ENCODE data around the gene DOLPP1. TPM values are rescaled to one million over a fixed set of nuclear protein-coding genes. Genes with fewer than 3 reads are reported as not detected.

Gene DOLPP1
- total RNA-seq, 2 experiments from 2014 or later: 22.5 to 27.0 TPM

- ChIA-PET POLR2A (interaction anchor here (0.5 kb wide), 1 partner anchor 8 kb away, joined by 4 read pairs; no protein-coding TSS in a partner anchor), CTCF (interaction anchor here (0.6 to 2.2 kb wide), 5 partner anchors 13 to 371 kb away, joined by 3 to 6 read pairs (median 5); no protein-coding TSS in a partner anchor)
Observed at GRCh38 chr9:129125478-129125877, 44.6 kb downstream of the DOLPP1 start.

GRCh38 chr9:129126749-129127618 lies 46.1 kb downstream of the DOLPP1 start:
- POLR2A ChIA-PET: no interaction called here
- CTCF ChIA-PET: interaction anchor here (1.3 to 1.7 kb wide), 3 partner anchors 12 to 47 kb away, joined by 4 to 6 read pairs (median 5); no protein-coding TSS in a partner anchor

- ChIA-PET CTCF (interaction anchor here (1.9 kb wide), 1 partner anchor 10 kb away, joined by 11 read pairs; no protein-coding TSS in a partner anchor), POLR2A (no interaction called here)
Observed at GRCh38 chr9:129128689-129129088, 47.8 kb downstream of the DOLPP1 start.

- ChIA-PET POLR2A (interaction anchor here (0.6 to 0.7 kb wide), 2 partner anchors 10 to 935 kb away, joined by 5 to 7 read pairs; no protein-coding TSS in a partner anchor), CTCF (interaction anchor here (0.9 to 2.7 kb wide), 10 partner anchors 7 to 509 kb away, joined by 3 to 23 read pairs (median 4); partner anchors contain the start of gene NTMT1)
Observed at GRCh38 chr9:129130271-129130670, 49.4 kb downstream of the DOLPP1 start.

GRCh38 chr9:129130791-129131190 lies 49.9 kb downstream of the DOLPP1 start:
- POLR2A ChIA-PET: no interaction called here

GRCh38 chr9:129131300-129132145 lies 50.6 kb downstream of the DOLPP1 start:
- ChIA-PET POLR2A (interaction anchor here (0.6 to 1.0 kb wide), 3 partner anchors 11 to 480 kb away, joined by 3 read pairs; no protein-coding TSS in a partner anchor), CTCF (interaction anchor here (0.6 to 2.7 kb wide), 33 partner anchors 9 to 607 kb away, joined by 3 to 23 read pairs (median 4); partner anchors contain the start of genes DOLPP1 and NTMT1)

More at GRCh38 chr9:129130791-129131190, 49.9 kb downstream of the DOLPP1 start:
- CTCF ChIA-PET: interaction anchor here (0.9 to 2.7 kb wide), 15 partner anchors 8 to 508 kb away, joined by 3 to 23 read pairs (median 5); partner anchors contain the start of gene NTMT1

- POLR2A ChIA-PET: no interaction called here
Observed at GRCh38 chr9:129133082-129133481, 52.2 kb downstream of the DOLPP1 start.

GRCh38 chr9:129135476-129135875 lies 54.6 kb downstream of the DOLPP1 start:
- CTCF ChIA-PET: no interaction called here
- POLR2A ChIA-PET: no interaction called here

More at GRCh38 chr9:129133082-129133481, 52.2 kb downstream of the DOLPP1 start:
- CTCF ChIA-PET: interaction anchor here (0.6 to 2.7 kb wide), 5 partner anchors 10 to 492 kb away, joined by 3 to 23 read pairs (median 3); partner anchors contain the start of gene NTMT1

GRCh38 chr9:129136446-129137035 lies 55.6 kb downstream of the DOLPP1 start:
- ChIA-PET CTCF (interaction anchor here (0.6 kb wide), 1 partner anchor 14 kb away, joined by 3 read pairs; no protein-coding TSS in a partner anchor), POLR2A (no interaction called here)

GRCh38 chr9:129137292-129138143 lies 56.6 kb downstream of the DOLPP1 start:
- CTCF ChIA-PET: interaction anchor here (0.6 to 6.3 kb wide), 5 partner anchors 8 to 485 kb away, joined by 3 to 72 read pairs (median 11); partner anchors contain the start of genes C9orf50 and NTMT1
- POLR2A ChIA-PET: no interaction called here

- CTCF ChIA-PET: interaction anchor here (0.8 to 6.3 kb wide), 6 partner anchors 8 to 484 kb away, joined by 3 to 72 read pairs (median 8); partner anchors contain the start of genes C9orf50 and NTMT1
- POLR2A ChIA-PET: no interaction called here
Observed at GRCh38 chr9:129138144-129138462, 57.2 kb downstream of the DOLPP1 start.

GRCh38 chr9:129138476-129139232 lies 57.7 kb downstream of the DOLPP1 start:
- ChIA-PET CTCF (interaction anchor here (0.6 to 6.3 kb wide), 21 partner anchors 9 to 652 kb away, joined by 3 to 72 read pairs (median 5); partner anchors contain the start of genes C9orf50, IER5L and NTMT1), POLR2A (interaction anchor here (0.5 to 2.4 kb wide), 4 partner anchors 36 to 488 kb away, joined by 3 to 16 read pairs (median 6); no protein-coding TSS in a partner anchor)

GRCh38 chr9:129139233-129139992 lies 58.5 kb downstream of the DOLPP1 start:
- ChIA-PET POLR2A (interaction anchor here (0.6 to 2.4 kb wide), 4 partner anchors 36 to 652 kb away, joined by 3 to 16 read pairs (median 8); no protein-coding TSS in a partner anchor), CTCF (interaction anchor here (0.5 to 6.3 kb wide), 35 partner anchors 8 to 651 kb away, joined by 3 to 72 read pairs (median 4); partner anchors contain the start of genes C9orf50, IER5L and NTMT1)

- ChIA-PET POLR2A (interaction anchor here (0.6 to 2.4 kb wide), 5 partner anchors 35 to 682 kb away, joined by 3 to 16 read pairs (median 7); no protein-coding TSS in a partner anchor), CTCF (interaction anchor here (0.5 to 6.3 kb wide), 24 partner anchors 8 to 651 kb away, joined by 3 to 72 read pairs (median 4); partner anchors contain the start of genes C9orf50, IER5L and NTMT1)
Observed at GRCh38 chr9:129139993-129140396, 59.1 kb downstream of the DOLPP1 start.
